ENCODE measurements around the gene MYH14.

DNA sequence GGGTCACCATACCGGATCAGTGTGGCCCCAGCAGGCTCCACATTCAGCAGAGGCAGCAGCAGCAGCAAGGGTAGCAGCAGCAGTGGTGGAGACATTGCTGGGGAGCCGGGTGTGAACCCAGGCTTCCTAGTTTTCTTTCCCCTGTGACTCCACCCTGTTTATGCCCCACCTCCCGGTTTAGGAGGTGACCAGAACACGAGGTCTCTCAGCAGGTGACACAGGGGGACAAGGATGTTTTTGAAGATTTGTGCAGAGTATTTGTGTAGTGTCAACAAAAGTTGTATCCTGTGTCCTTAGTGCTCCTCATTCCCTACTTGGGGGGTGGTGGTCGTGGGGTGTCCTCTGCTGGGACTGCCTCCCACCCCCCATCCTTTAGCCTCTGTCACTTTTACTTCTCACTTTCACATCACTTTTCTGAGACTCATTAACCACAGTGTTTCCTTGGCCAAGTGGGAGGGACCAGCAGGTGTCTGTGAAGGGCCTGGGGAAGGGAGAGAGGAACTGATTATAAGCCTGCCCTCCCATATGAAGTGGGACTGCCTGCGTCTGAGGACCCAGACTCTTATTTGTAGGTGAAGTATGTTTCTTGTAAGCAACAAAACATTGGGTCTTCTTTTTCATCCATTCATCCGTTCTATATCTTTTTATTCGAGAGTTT lies 141.4 kb downstream of the MYH14 start:
- TF ChIP-seq, protein P1, sequence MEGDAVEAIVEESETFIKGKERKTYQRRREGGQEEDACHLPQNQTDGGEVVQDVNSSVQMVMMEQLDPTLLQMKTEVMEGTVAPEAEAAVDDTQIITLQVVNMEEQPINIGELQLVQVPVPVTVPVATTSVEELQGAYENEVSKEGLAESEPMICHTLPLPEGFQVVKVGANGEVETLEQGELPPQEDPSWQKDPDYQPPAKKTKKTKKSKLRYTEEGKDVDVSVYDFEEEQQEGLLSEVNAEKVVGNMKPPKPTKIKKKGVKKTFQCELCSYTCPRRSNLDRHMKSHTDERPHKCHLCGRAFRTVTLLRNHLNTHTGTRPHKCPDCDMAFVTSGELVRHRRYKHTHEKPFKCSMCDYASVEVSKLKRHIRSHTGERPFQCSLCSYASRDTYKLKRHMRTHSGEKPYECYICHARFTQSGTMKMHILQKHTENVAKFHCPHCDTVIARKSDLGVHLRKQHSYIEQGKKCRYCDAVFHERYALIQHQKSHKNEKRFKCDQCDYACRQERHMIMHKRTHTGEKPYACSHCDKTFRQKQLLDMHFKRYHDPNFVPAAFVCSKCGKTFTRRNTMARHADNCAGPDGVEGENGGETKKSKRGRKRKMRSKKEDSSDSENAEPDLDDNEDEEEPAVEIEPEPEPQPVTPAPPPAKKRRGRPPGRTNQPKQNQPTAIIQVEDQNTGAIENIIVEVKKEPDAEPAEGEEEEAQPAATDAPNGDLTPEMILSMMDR (conservative IDR thresholded peaks at IDR 0.05; ENCODE audit: low read depth, low read length): no peak
- TF ChIP-seq EZH2 (IDR thresholded peaks at IDR 0.05; ENCODE audit: borderline replicate concordance, low read depth, low read length, poor library complexity, severe bottlenecking): no peak

All from A673 (cell line).